GM19328 (cell line): Measurements from ENCODE around the gene PTPRM.
"Not testable (repeated sequence)": the region's sequence is repeated elsewhere in the genome, so short reads cannot be mapped to it uniquely, and the experiment has no call there.

ENCODE experiments used
- ATAC-seq: cut with Tn5 transposase; IDR thresholded peaks from one replicate; pipeline ENCODE4 v1.9.1; 2021; ENCODE audit warnings: mild to moderate bottlenecking, moderate library complexity; ENCODE audit not compliant: unreplicated experiment

Gene PTPRM

DNA sequence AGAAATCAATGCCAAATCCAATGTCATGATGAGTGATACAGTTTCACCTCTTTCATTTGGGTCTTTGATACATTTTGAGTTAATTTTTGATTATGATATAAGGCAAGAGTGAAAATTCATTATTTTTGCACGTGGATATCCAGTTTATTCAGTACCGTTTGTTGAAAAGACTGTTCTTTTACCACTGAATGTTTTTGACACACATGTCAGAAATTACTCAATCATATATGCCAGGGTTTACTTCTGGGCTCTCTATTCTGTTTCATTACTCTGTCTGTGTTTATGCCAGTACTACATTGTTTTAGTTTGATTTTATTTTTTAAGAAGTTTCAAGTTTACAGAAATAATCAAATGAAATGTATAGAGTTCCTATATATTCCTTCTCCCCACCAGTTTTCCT lies 154.4 kb downstream of the PTPRM start:
- ATAC-seq: no peak

DNA sequence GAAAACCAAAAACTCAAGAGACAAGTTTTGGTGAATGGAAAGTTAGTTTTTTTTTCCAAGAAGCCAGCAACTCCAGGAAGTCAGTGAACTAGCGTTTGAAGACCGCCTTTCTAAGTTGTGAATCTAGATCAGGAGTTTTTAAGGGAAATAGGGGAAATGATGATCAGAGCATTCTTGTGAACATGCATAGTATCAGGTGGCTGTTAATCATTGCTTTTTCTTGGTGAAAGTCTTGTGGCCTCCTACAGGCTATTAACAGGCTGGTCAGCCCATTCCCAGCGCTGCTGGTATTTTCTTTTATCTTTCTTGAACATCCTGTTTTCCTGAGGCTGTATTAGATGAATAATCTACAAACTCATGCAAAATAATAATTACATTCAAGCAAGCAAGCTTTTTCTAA lies 155.8 kb downstream of the PTPRM start:
- ATAC-seq: no peak

DNA sequence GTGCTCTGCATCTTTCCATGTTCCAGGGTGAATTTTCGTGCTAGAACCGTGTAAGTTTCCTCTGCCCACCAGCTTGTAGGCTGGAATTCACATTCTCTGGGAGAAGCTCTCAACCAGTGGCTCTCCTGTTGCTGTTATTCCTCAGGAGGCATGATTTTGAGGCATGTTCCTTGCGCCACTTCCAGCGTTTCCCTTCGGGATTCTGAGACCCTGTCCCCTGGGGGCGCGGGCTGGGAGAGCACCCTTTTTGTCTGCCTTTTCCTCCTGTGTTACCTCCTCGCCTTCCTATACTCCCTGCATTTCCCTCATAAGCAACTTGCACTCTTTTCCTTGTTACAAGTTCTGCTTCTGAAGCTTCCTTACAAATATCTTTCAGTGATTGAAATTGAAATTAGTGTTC lies 156.4 kb downstream of the PTPRM start:
- ATAC-seq: no peak

DNA sequence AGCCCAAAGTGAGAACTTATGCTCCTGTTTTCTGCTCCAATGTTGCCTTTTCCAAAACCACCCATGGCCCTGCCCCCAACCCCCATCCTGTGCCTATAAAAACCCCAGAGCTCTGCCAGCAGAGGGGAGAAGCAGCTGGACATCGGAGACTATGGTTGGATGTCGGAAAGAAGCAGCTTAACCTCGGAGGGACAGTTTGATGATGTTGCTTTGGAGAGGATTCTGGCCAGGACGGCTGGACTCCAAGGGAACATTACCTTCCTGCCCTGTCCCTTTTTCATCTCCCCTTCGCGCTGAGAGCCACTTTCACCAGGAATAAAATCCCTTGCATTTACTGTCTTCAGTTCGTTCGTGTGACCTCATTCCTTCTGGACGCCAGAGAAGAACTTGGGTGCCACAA lies 158.4 kb downstream of the PTPRM start:
- no peak for ATAC-seq

DNA sequence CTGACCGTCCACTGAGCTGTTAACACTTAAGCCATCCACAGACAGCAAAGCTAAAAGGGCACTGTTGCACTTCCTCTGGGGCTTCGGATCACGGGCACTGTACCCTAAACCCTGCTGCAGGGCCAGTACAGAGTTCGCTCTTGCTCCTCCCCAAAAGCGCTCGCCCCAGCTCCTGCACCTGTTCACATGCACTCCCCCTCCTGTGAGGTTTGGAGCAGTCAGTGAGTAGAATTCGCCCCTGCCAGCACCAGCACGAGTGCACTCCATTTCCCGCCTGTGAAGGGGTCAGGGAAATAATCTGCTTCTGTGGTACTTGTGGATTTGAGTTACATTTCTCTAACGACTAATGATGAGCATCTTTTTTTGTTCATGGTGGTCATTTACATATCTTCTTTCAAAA lies 158.8 kb downstream of the PTPRM start:
- no peak for ATAC-seq

DNA sequence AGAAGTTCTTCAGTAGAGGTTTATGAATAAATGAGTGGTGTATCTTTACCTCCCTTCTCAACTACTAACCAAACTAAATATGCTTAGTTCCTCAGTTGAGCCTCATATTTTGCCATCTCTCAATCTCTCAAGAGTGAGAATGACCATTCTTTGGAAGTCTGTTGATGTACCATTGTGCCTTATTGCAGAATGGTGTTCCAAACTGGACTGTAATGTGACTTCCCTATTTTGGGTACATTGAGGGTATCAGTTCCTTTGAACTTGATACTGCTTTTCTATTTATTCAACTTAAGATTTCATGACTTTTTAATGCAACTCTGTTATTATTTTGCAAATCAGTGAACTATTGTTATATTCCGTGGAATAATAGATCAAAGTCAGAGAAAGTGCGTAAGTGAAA lies 159.4 kb downstream of the PTPRM start:
- ATAC-seq: no peak

DNA sequence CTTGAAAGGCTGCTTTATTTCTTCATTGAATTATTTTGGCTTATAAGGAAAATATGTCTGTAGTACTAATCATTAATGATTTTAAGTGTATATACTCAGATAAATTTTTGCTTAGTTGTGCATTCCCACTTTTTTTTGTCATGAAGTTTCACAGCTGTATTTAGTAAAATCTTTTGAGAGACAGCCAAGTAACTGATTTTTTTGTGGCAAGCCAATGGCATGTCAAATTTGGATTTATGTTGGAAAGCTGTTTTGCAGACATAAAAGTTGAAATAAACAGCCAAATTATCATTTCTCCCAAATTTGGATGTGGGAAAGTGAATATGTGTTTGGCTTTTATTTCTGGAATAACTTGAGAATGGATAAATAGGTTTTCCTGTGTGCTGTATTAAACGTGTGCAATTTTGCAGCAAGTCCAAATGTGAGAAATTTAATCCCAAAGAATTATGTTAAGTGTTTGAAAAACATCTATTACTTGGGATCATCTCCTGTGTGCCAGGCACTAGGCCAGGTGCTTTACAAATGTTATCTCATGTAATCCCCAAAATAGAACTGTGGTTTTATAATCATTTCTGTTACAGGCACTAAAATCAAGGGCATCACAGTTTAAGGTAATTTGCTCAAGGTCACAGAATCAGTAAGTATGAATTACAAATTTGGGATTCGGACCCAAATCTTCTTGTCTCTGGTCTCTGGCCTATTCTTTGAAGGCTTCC lies 160.4 kb downstream of the PTPRM start:
- ATAC-seq: no peak

DNA sequence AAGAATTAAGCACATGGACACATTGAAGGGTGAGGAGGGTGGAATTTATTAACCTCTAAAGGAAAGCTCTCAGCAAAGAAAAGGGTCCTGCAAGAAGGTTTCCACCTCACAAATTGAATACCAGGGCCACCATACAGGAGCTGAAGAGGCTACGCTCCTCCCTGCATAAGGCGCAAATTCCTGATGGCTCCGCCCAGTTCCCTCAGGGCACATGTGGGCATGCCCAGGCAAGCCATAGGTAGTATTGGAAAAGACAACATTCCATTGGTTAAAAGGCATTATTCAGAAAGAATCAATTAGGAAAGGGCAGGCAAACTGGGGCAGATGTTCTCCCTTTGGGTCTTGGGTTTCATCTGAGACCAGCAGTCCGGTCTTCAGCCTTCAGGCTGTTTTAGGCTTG lies 161.2 kb downstream of the PTPRM start:
- no peak for ATAC-seq

DNA sequence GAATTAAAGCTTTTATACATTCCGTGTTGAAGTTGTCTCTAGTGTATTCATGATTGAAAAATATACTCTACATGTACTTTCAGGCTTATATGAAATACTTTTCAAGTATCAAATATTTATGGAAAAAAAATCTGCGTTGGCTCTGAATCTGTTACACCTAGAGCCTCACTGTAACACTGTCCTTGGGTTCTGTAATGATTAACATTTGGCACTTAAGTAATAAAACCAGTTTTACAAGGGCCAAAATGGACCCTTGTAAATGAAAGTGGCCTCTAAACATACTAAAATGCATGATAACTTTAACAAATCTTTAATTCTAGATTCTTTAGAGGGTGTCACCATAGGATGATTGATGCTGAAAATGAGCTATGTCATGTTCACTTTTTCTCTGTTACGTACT lies 162.8 kb downstream of the PTPRM start:
- no peak for ATAC-seq

DNA sequence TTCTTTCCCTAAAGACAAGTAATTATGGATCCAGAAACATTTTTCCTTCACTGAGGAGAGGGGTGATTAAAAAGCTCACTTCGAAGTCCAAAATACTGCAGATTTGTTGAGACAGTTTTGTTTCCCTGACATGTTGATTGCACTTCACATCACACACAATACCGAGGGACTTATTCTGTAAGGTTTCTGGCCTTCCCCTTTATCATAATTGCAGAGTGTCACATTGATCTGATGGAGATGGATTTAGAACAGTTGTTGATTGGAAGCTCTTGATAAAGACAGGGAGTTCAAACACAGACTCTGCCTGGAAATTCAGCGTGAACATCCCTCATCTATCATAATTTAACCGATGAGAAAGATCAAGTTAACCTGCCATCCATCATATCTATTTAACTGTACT lies 163.6 kb downstream of the PTPRM start:
- ATAC-seq: no peak

DNA sequence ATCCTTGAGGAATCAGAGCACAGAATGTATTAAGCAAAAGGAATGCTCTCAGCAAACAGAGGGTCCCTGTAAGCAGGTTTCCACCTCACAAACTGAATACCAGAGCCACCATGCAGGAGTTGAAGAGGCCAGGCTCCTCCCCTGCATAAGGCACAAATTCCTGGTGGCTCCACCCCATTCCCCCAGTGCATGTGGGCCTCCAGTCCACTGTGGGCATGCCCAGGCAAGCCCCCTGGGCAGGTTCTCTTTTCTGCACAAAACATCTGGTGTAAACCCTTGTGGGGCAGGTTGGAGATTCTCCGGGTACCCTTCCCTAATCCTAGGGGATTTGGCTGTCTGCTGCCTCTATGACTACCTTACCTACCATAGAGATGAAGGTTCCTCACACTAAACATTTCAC lies 166.5 kb downstream of the PTPRM start:
- no peak for ATAC-seq

DNA sequence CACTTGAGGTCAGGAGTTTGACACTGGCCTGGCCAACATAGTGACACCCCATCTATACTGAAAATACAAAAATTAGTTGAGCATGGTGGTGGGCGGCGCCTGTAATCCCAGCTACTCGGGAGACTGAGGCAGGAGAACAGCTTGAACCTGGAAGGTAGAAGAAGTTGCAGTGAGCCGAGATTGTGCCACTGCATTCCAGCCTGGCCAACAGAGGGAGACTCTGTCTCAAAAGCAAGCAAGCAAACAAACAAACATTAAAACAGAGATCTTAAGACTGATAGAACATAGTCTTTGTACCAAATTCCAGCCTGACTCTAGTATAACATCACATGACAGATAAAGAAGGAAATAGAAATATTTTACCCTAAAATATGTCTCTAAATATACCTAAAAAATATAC lies 168.1 kb downstream of the PTPRM start:
- ATAC-seq: no peak

DNA sequence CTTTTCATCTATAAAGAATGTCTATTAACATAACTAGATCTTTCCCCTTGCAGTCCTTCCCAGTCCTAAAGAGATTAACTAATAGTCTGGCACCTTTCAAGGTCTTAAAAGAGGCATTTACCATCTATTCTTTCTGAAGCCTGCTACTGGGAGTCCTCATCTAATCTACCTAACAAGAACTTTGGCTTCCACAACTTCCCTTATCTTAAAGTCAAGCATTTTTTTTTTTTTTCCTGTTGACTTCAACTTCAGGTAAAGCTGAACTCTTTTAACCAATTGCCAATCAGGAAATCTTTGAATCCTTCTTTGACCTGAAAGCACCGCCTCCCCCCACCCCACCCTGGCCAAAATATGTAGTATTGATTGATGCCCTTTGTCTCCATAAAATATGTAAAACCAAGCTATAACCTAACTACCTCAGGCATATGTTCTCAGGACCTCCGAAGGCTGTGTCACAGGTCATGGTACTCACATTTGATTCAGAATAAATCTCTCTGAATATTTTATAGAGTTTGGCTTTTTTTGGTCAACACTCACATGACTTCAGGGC lies 168.6 kb downstream of the PTPRM start:
- ATAC-seq: no peak

DNA sequence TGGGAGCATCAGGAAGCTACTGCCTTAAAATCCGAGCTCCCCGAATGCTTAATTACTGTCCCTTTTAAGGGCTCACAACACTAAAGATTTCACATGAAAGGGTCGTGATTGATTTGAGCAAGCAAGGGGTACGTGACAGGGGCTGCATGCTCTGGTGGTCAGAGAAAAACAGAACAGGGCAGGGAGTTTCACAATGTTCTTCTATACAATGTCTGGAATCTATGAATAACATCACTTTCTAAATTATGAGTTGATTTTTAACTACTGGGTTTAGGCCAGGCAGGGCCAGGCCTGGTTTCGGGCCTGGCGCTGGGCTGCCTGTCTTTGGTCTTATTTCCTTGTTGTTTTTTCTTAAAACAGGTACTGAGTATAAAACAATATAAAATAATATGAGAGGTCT lies 169.4 kb downstream of the PTPRM start:
- not testable (repeated sequence) for ATAC-seq

DNA sequence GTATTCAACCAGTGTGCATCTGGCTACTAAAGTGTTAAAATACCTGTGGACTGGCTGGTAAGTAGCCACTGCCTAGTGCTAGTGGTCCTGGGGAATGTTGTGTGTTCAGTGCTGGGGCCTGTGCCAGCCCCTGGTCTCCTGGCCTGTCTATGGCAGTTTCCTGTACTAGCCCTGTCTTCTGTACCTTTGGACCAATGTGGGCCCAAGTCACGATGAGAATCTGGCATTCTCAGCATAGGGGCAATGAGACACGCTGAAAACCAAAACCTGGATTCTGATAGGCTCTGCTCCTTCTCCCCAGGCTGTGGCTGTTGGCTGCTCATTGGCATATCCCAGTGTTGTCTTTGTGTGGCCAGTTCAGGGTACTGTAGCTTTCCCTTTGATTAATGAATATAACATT lies 170.4 kb downstream of the PTPRM start:
- no peak for ATAC-seq

DNA sequence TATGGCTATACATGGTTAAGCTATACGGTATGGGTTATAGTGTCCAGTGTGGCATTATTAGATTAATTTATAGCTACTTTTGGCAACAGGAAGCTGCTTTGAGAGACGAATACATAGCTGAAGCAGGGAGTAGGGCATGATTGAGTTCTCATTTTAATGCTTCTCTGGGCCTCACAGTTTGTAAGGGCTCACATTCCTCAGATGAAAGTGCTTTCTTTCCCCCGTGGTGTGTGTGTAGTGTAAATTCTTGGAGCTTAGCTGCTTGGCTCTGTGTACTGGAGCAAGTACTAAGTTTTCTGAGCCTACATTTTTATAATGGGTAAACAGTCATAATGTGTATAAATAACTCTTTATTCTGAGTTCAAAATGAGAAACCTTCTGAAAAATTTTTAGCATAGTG lies 173.7 kb downstream of the PTPRM start:
- no peak for ATAC-seq

DNA sequence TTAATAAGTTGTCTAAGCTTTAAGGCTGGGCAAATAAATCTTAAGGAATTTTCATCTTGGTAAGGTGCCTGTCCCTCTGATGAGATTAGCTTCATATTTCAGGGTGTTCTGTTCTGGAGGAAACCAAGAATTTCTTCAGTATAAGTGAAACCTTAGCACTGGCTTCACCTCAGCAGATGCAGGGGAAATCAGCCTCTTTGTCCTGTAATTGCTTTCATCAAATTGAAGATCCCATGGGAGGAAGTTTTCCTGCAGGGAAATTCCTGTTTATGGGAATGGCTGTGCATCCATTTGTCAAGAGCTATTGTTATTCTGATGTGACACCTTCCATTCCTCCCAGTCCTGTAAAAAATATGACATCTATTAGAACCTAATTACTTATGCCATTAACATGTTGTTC lies 174.5 kb downstream of the PTPRM start:
- ATAC-seq: no peak

DNA sequence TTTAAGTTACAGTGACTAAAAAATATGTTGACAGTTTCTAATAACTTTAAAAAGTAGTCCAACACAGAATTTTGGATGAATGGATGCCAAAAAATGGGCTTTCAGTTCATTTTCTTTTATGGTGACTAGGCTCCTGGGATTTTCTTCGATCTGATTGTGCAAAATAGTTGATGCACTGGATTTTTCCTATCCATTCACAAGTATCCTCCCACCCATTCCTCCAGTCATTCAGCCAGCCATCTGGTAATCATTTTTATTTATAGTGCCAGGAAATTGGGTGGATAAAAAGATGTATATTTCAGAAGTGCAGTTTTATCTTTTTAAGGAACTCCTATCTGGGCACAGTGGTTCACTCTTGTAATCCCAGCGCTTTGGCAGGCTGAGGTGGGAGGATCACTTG lies 175.1 kb downstream of the PTPRM start:
- ATAC-seq: no peak

DNA sequence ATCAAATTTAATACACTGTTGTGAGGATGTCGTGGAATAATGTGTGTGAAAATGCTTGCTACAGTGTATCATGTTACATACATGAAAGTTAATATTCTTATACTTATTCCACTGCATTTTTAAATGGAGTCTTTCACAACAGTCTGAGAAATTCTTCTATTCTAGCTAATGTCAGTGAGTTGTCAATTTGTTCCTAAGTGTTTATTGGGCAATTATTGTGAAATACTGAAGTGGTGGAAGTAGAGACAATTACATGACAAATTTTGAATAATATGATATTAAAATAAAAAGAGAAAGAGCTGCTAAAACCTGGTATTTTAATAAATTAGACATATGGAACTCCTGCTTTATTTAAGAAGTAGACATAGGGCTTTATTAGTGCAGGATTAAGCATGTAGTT lies 176.1 kb downstream of the PTPRM start:
- ATAC-seq: no peak

DNA sequence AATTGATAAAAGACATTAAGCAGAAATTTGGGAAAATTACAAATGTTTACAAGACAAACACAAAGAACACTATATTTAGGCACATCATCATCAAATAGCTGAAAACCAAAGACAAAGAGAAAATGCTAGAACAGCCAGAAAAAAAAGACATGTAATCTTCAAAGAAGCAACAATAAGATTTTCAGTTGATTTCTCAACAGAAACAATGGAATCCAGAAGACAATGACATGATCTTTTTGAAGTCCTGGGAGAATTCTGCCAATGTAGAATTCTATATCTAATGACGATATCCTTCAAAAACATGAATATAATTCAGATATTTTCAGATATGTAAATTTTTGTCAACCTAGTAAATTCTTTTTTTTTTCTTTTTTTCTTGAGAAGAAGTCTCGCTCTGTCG lies 179.0 kb downstream of the PTPRM start:
- no peak for ATAC-seq

DNA sequence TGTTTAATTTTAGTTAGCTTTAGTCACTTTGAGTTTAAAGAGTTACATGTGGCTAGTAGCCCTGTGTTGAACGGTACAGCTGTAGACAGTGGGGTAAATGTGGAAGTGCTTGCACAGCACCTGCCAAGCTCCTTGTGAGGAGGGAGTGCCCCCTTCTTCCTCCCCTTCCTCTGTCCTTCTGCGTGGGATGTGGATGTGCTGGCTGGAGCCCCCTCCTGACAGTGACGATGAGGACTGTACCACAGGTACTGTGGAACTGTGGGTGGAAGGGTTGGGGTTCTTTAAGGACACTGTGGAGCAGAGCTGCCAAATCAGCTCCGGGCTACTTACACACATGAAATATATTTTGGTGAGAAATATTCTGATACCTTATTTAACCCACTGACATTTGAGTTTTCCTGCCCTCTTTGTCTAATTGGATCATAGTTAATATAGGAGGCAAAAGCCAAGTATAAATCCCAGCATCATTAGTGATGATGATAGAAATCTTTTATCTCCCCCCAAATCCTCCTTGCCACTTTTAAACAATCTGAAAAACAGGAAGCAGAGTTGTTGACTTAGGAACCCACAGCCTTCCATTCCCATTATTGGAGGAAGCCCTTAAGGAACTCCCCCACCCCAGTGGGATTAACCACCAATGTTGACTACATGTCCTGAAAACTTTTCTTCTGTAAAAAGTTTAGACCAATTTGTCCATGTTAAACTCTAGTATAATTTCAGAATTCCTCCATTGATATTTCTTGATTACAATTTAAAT lies 181.3 kb downstream of the PTPRM start:
- no peak for ATAC-seq

DNA sequence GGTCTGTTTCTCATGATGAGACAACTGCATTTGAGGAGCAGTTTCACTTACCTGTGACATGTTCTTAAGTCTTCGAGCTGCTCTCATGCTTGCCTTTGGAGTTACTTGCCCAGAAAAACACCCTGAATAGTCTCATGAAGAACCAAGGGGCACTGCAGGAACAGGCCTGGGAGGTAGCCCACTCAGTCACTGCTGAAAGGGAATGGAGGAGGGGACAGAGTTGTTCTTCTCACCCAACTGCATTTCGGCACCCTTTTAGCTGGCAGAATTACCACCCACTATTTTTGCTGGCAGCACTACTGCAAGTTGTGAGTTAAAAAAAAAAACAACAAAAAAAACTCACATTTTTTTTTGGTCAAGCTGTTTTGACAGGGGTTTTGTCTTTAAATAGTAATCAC lies 181.9 kb downstream of the PTPRM start:
- ATAC-seq: no peak
